Vagina (tissue), 2 donors: ENCODE results near the gene CCDC117.

Source experiments
- CTCF ChIP-seq, 3 experiments: fragments of 450-650 bp in 2 of 3; fragments of 200-600 bp in 1 of 3; sonication (generic) in 1 of 3; IDR thresholded peaks; one replicate each; pipeline ENCODE4 v1.5.1; 2017 to 2019; ENCODE audit warnings: antibody characterized with exemption in 3 of 3, mild to moderate bottlenecking in 2 of 3, moderate library complexity in 2 of 3
- POLR2A ChIP-seq, 2 donors: fragments of 450-650 bp; IDR thresholded peaks; one replicate each; pipeline ENCODE4 v1.6.1; 2017; ENCODE audit warnings: antibody characterized with exemption in 2 of 2, mild to moderate bottlenecking in 2 of 2, moderate library complexity in 2 of 2
- POLR2AphosphoS5 ChIP-seq, 2 donors: sonication (generic); formaldehyde crosslinking; IDR thresholded peaks; one replicate each; pipeline ENCODE4 v1.9.0; 2017; ENCODE audit warnings: antibody characterized with exemption in 2 of 2, mild to moderate bottlenecking in 2 of 2, low read depth in 1 of 2; ENCODE audit not compliant: insufficient read depth in 1 of 2

GRCh38 chr22:28737701-28738100 is 34.8 kb upstream of the CCDC117 start:
- TF ChIP-seq CTCF (IDR thresholded peaks at IDR 0.05), result no peak
- TF ChIP-seq POLR2A (IDR thresholded peaks at IDR 0.05), result no peak
- TF ChIP-seq POLR2AphosphoS5 (IDR thresholded peaks at IDR 0.05; ENCODE audit: insufficient read depth in 1 of 2, low read depth in 1 of 2), result no peak
